ENCODE data around the gene TMA7B. TPM values are rescaled to one million over a fixed set of nuclear protein-coding genes. Genes with fewer than 3 reads are reported as not detected.
"Not testable (repeated sequence)": the region's sequence is repeated elsewhere in the genome, so short reads cannot be mapped to it uniquely, and the experiment has no call there.

TMA7B gene
- total RNA-seq, 2 donors from 2014 or later: 7.2 to 22.5 TPM

- Mint-ChIP-seq H3K4me1 (peaks cover 21% of the 10 kb centered on the region), H3K27ac (no peak overlapping the region), H3K36me3 (ENCODE audit: low read depth) (peaks cover 6% of the 10 kb centered on the region), H3K4me3 (no peak overlapping the region), H3K27me3 (peaks cover 17% of the 10 kb centered on the region)
- H3K9me3 ChIP-seq (ENCODE audit: control insufficient read depth, low read length, poor library complexity, severe bottlenecking): no peaks in the 10 kb centered on the region
- ATAC-seq (no peak), DNase-seq (no peak)
These were observed 24.5 kb downstream of the TMA7B start for GRCh38 chr22:39984746-39985145.

GRCh38 chr22:39985383-39986035, 25.3 kb downstream of the TMA7B start:
- H3K27me3 Mint-ChIP-seq: peaks cover 17% of the 10 kb centered on the region
- H3K4me1 Mint-ChIP-seq: peaks cover 15% of the 10 kb centered on the region
- H3K4me3 Mint-ChIP-seq: peak overlapping the region; percentile 25
- DNase-seq (no peak), ATAC-seq (no peak)
- H3K9me3 ChIP-seq (ENCODE audit: control insufficient read depth, low read length, poor library complexity, severe bottlenecking): no peaks in the 10 kb centered on the region
- H3K27ac Mint-ChIP-seq: no peak overlapping the region
- H3K36me3 Mint-ChIP-seq (ENCODE audit: low read depth): peaks cover 6% of the 10 kb centered on the region

GRCh38 chr22:39988386-39989114, 28.4 kb downstream of the TMA7B start:
- H3K4me1 Mint-ChIP-seq: peaks cover 10% of the 10 kb centered on the region
- peak overlapping the region; percentile 84 for H3K27ac Mint-ChIP-seq
- no peak overlapping the region for H3K4me3 Mint-ChIP-seq
- DNase-seq (no peak), ATAC-seq (no peak)
- no peaks in the 10 kb centered on the region for H3K9me3 ChIP-seq (ENCODE audit: control insufficient read depth, low read length, poor library complexity, severe bottlenecking)
- H3K36me3 Mint-ChIP-seq (ENCODE audit: low read depth): peaks cover 6% of the 10 kb centered on the region
- H3K27me3 Mint-ChIP-seq: peaks cover 33% of the 10 kb centered on the region

- no peaks in the 10 kb centered on the region for H3K9me3 ChIP-seq (ENCODE audit: control insufficient read depth, low read length, poor library complexity, severe bottlenecking)
- no peak for DNase-seq
- Mint-ChIP-seq H3K27ac (no peak overlapping the region), H3K4me1 (peaks cover 13% of the 10 kb centered on the region), H3K27me3 (peaks cover 39% of the 10 kb centered on the region), H3K36me3 (ENCODE audit: low read depth) (peaks cover 6% of the 10 kb centered on the region), H3K4me3 (no peak overlapping the region)
- no peak for ATAC-seq
These were observed 29.4 kb downstream of the TMA7B start for GRCh38 chr22:39989633-39990032.

GRCh38 chr22:39990686-39991085, 30.5 kb downstream of the TMA7B start:
- Mint-ChIP-seq H3K27me3 (peaks cover 39% of the 10 kb centered on the region), H3K4me3 (no peak overlapping the region), H3K36me3 (ENCODE audit: low read depth) (peaks cover 3% of the 10 kb centered on the region), H3K4me1 (peaks cover 13% of the 10 kb centered on the region), H3K27ac (no peak overlapping the region)
- DNase-seq (no peak), ATAC-seq (no peak)
- no peaks in the 10 kb centered on the region for H3K9me3 ChIP-seq (ENCODE audit: control insufficient read depth, low read length, poor library complexity, severe bottlenecking)

GRCh38 chr22:39991159-39991860, 31.1 kb downstream of the TMA7B start:
- DNase-seq: no peak
- Mint-ChIP-seq H3K27ac (no peak overlapping the region), H3K27me3 (peaks cover 39% of the 10 kb centered on the region), H3K4me1 (peaks cover 10% of the 10 kb centered on the region), H3K4me3 (no peak overlapping the region), H3K36me3 (ENCODE audit: low read depth) (peaks cover 3% of the 10 kb centered on the region)
- no peak for ATAC-seq
- no peaks in the 10 kb centered on the region for H3K9me3 ChIP-seq (ENCODE audit: control insufficient read depth, low read length, poor library complexity, severe bottlenecking)

GRCh38 chr22:39992088-39992826, 32.1 kb downstream of the TMA7B start:
- DNase-seq: no peak
- Mint-ChIP-seq H3K27ac (peak overlapping the region; percentile 72), H3K36me3 (ENCODE audit: low read depth) (peaks cover 3% of the 10 kb centered on the region), H3K4me3 (no peak overlapping the region), H3K4me1 (peaks cover 10% of the 10 kb centered on the region), H3K27me3 (peaks cover 48% of the 10 kb centered on the region)
- no peak for ATAC-seq
- no peaks in the 10 kb centered on the region for H3K9me3 ChIP-seq (ENCODE audit: control insufficient read depth, low read length, poor library complexity, severe bottlenecking)

GRCh38 chr22:39992894-39993293, 32.7 kb downstream of the TMA7B start:
- Mint-ChIP-seq H3K27ac (peak overlapping the region; percentile 72), H3K27me3 (peaks cover 55% of the 10 kb centered on the region), H3K4me3 (peak overlapping the region; percentile 9)
- not testable (repeated sequence) for H3K4me1 Mint-ChIP-seq; H3K9me3 ChIP-seq (ENCODE audit: control insufficient read depth, low read length, poor library complexity, severe bottlenecking); DNase-seq; H3K36me3 Mint-ChIP-seq (ENCODE audit: low read depth); ATAC-seq

GRCh38 chr22:39994041-39994565, 33.9 kb downstream of the TMA7B start:
- H3K27ac Mint-ChIP-seq: peak overlapping the region; percentile 72
- ATAC-seq (peak; percentile 87), DNase-seq (peak in 2 of 3 donors; percentile 20 to 30)
- H3K4me3 Mint-ChIP-seq: peak overlapping the region; percentile 75
- H3K36me3 Mint-ChIP-seq (ENCODE audit: low read depth): peaks cover under 1% of the 10 kb centered on the region
- H3K9me3 ChIP-seq (ENCODE audit: control insufficient read depth, low read length, poor library complexity, severe bottlenecking): no peaks in the 10 kb centered on the region
- H3K4me1 Mint-ChIP-seq: peaks cover 5% of the 10 kb centered on the region
- H3K27me3 Mint-ChIP-seq: peaks cover 51% of the 10 kb centered on the region

- H3K27me3 Mint-ChIP-seq: peaks cover 52% of the 10 kb centered on the region
- H3K36me3 Mint-ChIP-seq (ENCODE audit: low read depth): no peaks in the 10 kb centered on the region
- H3K4me1 Mint-ChIP-seq: peaks cover 4% of the 10 kb centered on the region
- DNase-seq: peak in 2 of 3 donors; percentile 28 to 46
- peak; percentile 57 for ATAC-seq
- H3K4me3 Mint-ChIP-seq: peak within 1 kb of the TSS; percentile 75
- peak within 1 kb of the TSS; percentile 72 for H3K27ac Mint-ChIP-seq
- no peaks in the 10 kb centered on the region for H3K9me3 ChIP-seq (ENCODE audit: control insufficient read depth, low read length, poor library complexity, severe bottlenecking)
These were observed 34.6 kb downstream of the TMA7B start, which contains the start of gene FAM83F for GRCh38 chr22:39994566-39995392. FAM83F (plus strand) TSS chr22:39994954; CDS start chr22:39995043, 89 bp downstream.

- Mint-ChIP-seq H3K4me1 (peaks cover 4% of the 10 kb centered on the region), H3K36me3 (ENCODE audit: low read depth) (no peaks in the 10 kb centered on the region), H3K27ac (no peak overlapping the region), H3K27me3 (peaks cover 52% of the 10 kb centered on the region), H3K4me3 (peak overlapping the region; percentile 36)
- DNase-seq (no peak), ATAC-seq (no peak)
- H3K9me3 ChIP-seq (ENCODE audit: control insufficient read depth, low read length, poor library complexity, severe bottlenecking): no peaks in the 10 kb centered on the region
These were observed 35.4 kb downstream of the TMA7B start for GRCh38 chr22:39995393-39996252.
